Hepatocyte (in vitro differentiated cells): ENCODE data around the gene COX4I2.

ENCODE experiments used
- CTCF ChIP-seq: fragments of 200-600 bp; sonication (generic); IDR thresholded peaks from 2 replicates; pipeline ENCODE4 v1.5.1; 2016; ENCODE audit warnings: antibody characterized with exemption, mild to moderate bottlenecking; ENCODE audit not compliant: poor library complexity
- EZH2phosphoT487 ChIP-seq: fragments of 200-600 bp; sonication (generic); IDR thresholded peaks from one replicate; pipeline ENCODE4 v1.6.1; 2018; ENCODE audit warnings: antibody characterized with exemption, mild to moderate bottlenecking, low read depth, moderate library complexity; ENCODE audit not compliant: unreplicated experiment, severe bottlenecking

GRCh38 chr20:31652917-31653396, 15.2 kb downstream of the COX4I2 start:
- TF ChIP-seq CTCF, result no peak
- TF ChIP-seq EZH2phosphoT487, result no peak
